GM12878 (cell line): ENCODE measurements around the gene RIPK4. TPM values are rescaled to one million over a fixed set of nuclear protein-coding genes. Genes with fewer than 3 reads are reported as not detected.

Source experiments
- ATAC-seq: fragments of 200-7000 bp; cut with Tn5 transposase; 3 replicates; pipeline ENCODE4 v1.9.1; 2020; ENCODE audit warnings: mild to moderate bottlenecking, moderate library complexity
- BruUV-seq: library from RNA; stranded (reverse); fragments of 400-500 nt; replicated peaks from 2 replicates; lab custom pipeline; 2021; lab: Mats Ljungman, UMichigan
- CTCF ChIA-PET: fragments of 300-600 bp; sonication (Branson Sonifier 250); formaldehyde crosslinking; extraction: SDS; loops from one replicate; lab custom pipeline; 2021; ENCODE audit warnings: inconsistent platforms; lab: Yijun Ruan, JAX
- POLR2A ChIA-PET: fragments of 350-600 bp; formaldehyde crosslinking; extraction: SDS; loops from one replicate; lab custom pipeline; 2021; ENCODE audit warnings: inconsistent platforms; lab: Charles Lee
- RAD21 ChIA-PET: fragments of 300-600 bp; sonication (Branson Sonifier 250); formaldehyde crosslinking; loops from one replicate; lab custom pipeline; 2023; ENCODE audit warnings: antibody characterized with exemption; ENCODE audit not compliant: unreplicated experiment; lab: Charles Lee
- SMC1A ChIA-PET: fragments of 300-600 bp; sonication (Branson Sonifier 250); formaldehyde crosslinking; loops from one replicate; lab custom pipeline; 2023; ENCODE audit not compliant: unreplicated experiment, uncharacterized antibody; lab: Charles Lee
- DNase-seq: peaks from one replicate; pipeline ENCODE4 v3.0.0-alpha.2; 2011; ENCODE audit warnings: low read depth, low spot score
- FAIRE-seq: peaks from 3 replicates; lab custom pipeline; 2011; peaks lifted over from hg19 to GRCh38; lab: Jason Lieb, UNC
- H2AFZ ChIP-seq: 2 replicates; pipeline ENCODE4 v1.6.0; 2011; ENCODE audit warnings: low read depth, low read length, control low read depth; ENCODE audit not compliant: control insufficient read depth
- H3K27ac ChIP-seq: 2 replicates; pipeline ENCODE4 v1.5.1; 2011; ENCODE audit warnings: control low read depth; ENCODE audit not compliant: control insufficient read depth, insufficient read depth
- H3K27me3 ChIP-seq, 2 experiments: replicated peaks in 1 of 2; 2 replicates each; pipeline versions ENCODE4 v1.6.0 to v1.6.1; 2011; ENCODE audit warnings: low read length in 1 of 2; ENCODE audit not compliant: control insufficient read depth in 2 of 2, insufficient read depth in 2 of 2
- H3K36me3 ChIP-seq, 2 experiments: 2 replicates each; pipeline ENCODE4 v1.5.1; 2011; ENCODE audit warnings: low read length in 1 of 2; ENCODE audit not compliant: control insufficient read depth in 2 of 2, insufficient read depth in 2 of 2
- H3K4me1 ChIP-seq: 2 replicates; pipeline ENCODE4 v1.6.1; 2011; ENCODE audit warnings: mild to moderate bottlenecking, low read length, moderate library complexity, mixed read lengths; ENCODE audit not compliant: control insufficient read depth, insufficient read depth
- H3K4me2 ChIP-seq: 2 replicates; pipeline ENCODE4 v1.6.0; 2011; ENCODE audit warnings: control low read depth; ENCODE audit not compliant: control insufficient read depth, insufficient read depth
- H3K4me3 ChIP-seq: fragments of 200-600 bp; sonication (generic); 2 replicates; pipeline ENCODE4 v1.5.1; 2016
- H3K79me2 ChIP-seq: 2 replicates; pipeline ENCODE4 v1.6.0; 2011; ENCODE audit warnings: low read length; ENCODE audit not compliant: control insufficient read depth, insufficient read depth
- H3K9ac ChIP-seq: 2 replicates; pipeline ENCODE4 v1.8.0; 2011; ENCODE audit warnings: low read length, control low read depth, mixed read lengths; ENCODE audit not compliant: control insufficient read depth, insufficient read depth
- H3K9me3 ChIP-seq: replicated peaks from 3 replicates; pipeline ENCODE4 v1.5.1; 2011; ENCODE audit warnings: mild to moderate bottlenecking, low read length; ENCODE audit not compliant: control insufficient read depth, insufficient read depth
- H4K20me1 ChIP-seq: 2 replicates; pipeline ENCODE4 v1.6.0; 2011; ENCODE audit not compliant: control insufficient read depth, insufficient read depth
- IKZF1 ChIP-seq: fragments of 450-650 bp; conservative IDR thresholded peaks from 2 replicates; pipeline ENCODE4 v1.6.1; 2017; ENCODE audit warnings: antibody characterized with exemption, mild to moderate bottlenecking
- SRF ChIP-seq, 2 experiments: IDR thresholded peaks; 2 replicates each; pipeline ENCODE4 v1.6.1; 2011; ENCODE audit warnings: low read depth in 2 of 2, low read length in 2 of 2, mild to moderate bottlenecking in 1 of 2, moderate library complexity in 1 of 2
- ZNF274 ChIP-seq: IDR thresholded peaks from one replicate; pipeline ENCODE4 v1.8.0; 2011; ENCODE audit not compliant: insufficient read length, insufficient read depth
- ZZZ3 ChIP-seq: IDR thresholded peaks from 2 replicates; pipeline ENCODE4 v1.6.1; 2011; ENCODE audit warnings: low read depth; ENCODE audit not compliant: control insufficient read depth, insufficient read length
- whole genome bisulfite sequencing: methylation state at CpG from one replicate; pipeline ENCODE4 v1.1.6; 2016; ENCODE audit warnings: low lambda C conversion rate; ENCODE audit not compliant: insufficient replicate concordance, insufficient coverage; ENCODE audit errors: missing lambda C conversion rate; 5-methylcytosine and 5-hydroxymethylcytosine counted together
- in situ Hi-C: fragments of 300-500 bp; cut with MboI; formaldehyde crosslinking; loops from 9 replicates; pipeline ENCODE4 v1.14.3; 2018; ENCODE audit warnings: mixed read lengths
- intact Hi-C: fragments of 100-400 bp; cut with micrococcal nuclease; formaldehyde crosslinking; loops from one replicate; pipeline ENCODE4 v1.14.2; 2022; ENCODE audit not compliant: unreplicated experiment
- polyA plus RNA-seq, 11 experiments: library from polyadenylated mRNA; depleted of rRNA in 4 of 11; unstranded in 6 of 11; stranded (reverse) in 5 of 11; fragments of >200 nt; fragmentation: Nextera tagmentation in 4 of 11; fragmentation: Illumina TruSeq in 1 of 11; extraction: Ambion mirVana in 4 of 11; extraction: Trizol in 1 of 11; gene quantifications; 1 replicate in 1 of 11; 2 replicates in 10 of 11; pipeline versions ENCODE4 v1.2.1 to v1.2.3, GENCODE V29; 2011 to 2016; ENCODE audit warnings: inconsistent platforms in 2 of 11, missing spikeins in 2 of 11, low read depth in 1 of 11
- total RNA-seq, 4 experiments: library from RNA; depleted of rRNA in 3 of 4; stranded (reverse); fragments of >200 nt in 3 of 4; fragmentation: Illumina TruSeq in 1 of 4; extraction: Trizol in 1 of 4; gene quantifications; 2 replicates each; pipeline versions ENCODE4 v1.2.1 to v1.2.3, GENCODE V29; 2013 to 2021

RIPK4 gene
- total and polyA plus RNA-seq, 10 of the 15 experiments (the other 5 are each of a cell fraction or from before 2014, with no cell fraction given): 0.05 TPM; not detected in 9

DNA sequence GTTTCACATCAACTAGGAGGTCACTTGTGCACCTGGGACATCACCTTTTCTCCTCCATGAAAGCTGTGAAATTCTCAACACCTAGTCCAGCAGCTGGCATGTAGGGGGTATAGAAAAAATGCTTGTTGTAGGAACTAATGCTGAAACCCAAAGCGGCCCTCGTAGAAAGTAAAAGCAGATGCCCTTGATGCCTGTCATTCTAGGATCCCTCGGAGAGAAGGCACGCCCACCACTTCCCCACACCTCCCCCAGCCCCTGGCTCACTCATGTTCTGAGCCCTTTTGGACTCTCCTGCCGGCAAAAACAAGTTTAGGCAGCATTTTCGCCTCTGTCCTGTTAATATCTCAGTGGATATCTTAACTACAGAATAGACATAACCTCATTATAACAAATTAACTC is 36.5 kb downstream of the RIPK4 start:
- intact Hi-C loops: no loop called here
- FAIRE-seq (no peak), ATAC-seq (no peak), DNase-seq (no peak)
- H3K27ac ChIP-seq: no peak overlapping the region
- H3K9me3 ChIP-seq: no peaks in the 10 kb centered on the region
- TF ChIP-seq ZNF274 (no peak), SRF (IDR thresholded peaks at IDR 0.05; ENCODE audit: low read depth in 2 of 2, low read length in 2 of 2) (no peak)
- ChIA-PET SMC1A (no interaction called here), POLR2A (no interaction called here), CTCF (no interaction called here), RAD21 (no interaction called here)
- no peaks in the 10 kb centered on the region for H4K20me1 ChIP-seq
- no peak overlapping the region for H3K4me2 ChIP-seq
- BruUV-seq: no TSS peak
- in situ Hi-C loops: no loop called here
- whole genome bisulfite sequencing: 44% methylated on average over 6 of the region's 6 CpGs
- no peaks in the 10 kb centered on the region for H3K4me1 ChIP-seq
- H3K79me2 ChIP-seq: no peaks in the 10 kb centered on the region
- no peak overlapping the region for H3K9ac ChIP-seq
- H2AFZ ChIP-seq: no peak overlapping the region
- H3K36me3 ChIP-seq: no peaks in the 10 kb centered on the region
- H3K4me3 ChIP-seq: no peak overlapping the region
- H3K27me3 ChIP-seq: peaks cover 6 to 8% of the 10 kb centered on the region in 2 experiments

GRCh38 chr21:41729701-41730366 is 37.0 kb downstream of the RIPK4 start:
- POLR2A ChIA-PET: no interaction called here
- Histone ChIP-seq H2AFZ (no peak overlapping the region), H3K9me3 (no peaks in the 10 kb centered on the region), H3K4me1 (no peaks in the 10 kb centered on the region), H3K79me2 (no peaks in the 10 kb centered on the region), H3K4me2 (no peak overlapping the region), H3K4me3 (no peak overlapping the region), H3K36me3 (no peaks in the 10 kb centered on the region), H4K20me1 (no peaks in the 10 kb centered on the region), H3K27me3 (peaks cover 6 to 8% of the 10 kb centered on the region in 2 experiments), H3K27ac (no peak overlapping the region), H3K9ac (no peak overlapping the region)
- no peak for ATAC-seq
- SMC1A ChIA-PET: no interaction called here
- WGBS: 26% methylated on average over 17 of the region's 17 CpGs
- BruUV-seq: no TSS peak
- intact Hi-C loops (no loop called here), in situ Hi-C loops (no loop called here)
- no peak for DNase-seq
- RAD21 ChIA-PET: no interaction called here
- FAIRE-seq: no peak
- TF ChIP-seq IKZF1: no peak
- no peak for TF ChIP-seq ZZZ3
- CTCF ChIA-PET: no interaction called here
